ENCODE data around the gene IGSF9. TPM values are rescaled to one million over a fixed set of nuclear protein-coding genes. Genes with fewer than 3 reads are reported as not detected.

Gene IGSF9
- polyA plus RNA-seq (10.7 and 11.8 TPM in 2 replicates), polyA minus RNA-seq (10.3 and 11.2 TPM in 2 replicates)

- Histone ChIP-seq H3K4me3 (ENCODE audit: low read length) (peak within 1 kb of the TSS; percentile 72), H2AFZ (ENCODE audit: low read depth, low read length) (peak within 1 kb of the TSS; percentile 56), H3K4me2 (ENCODE audit: low read length) (peak within 1 kb of the TSS; percentile 59), H3K79me2 (replicated peaks; ENCODE audit: insufficient read depth, low read length) (peaks cover 19% of the 10 kb centered on the region), H3K27me3 (ENCODE audit: insufficient read depth, low read depth, low read length) (no peaks in the 10 kb centered on the region), H3K9me2 (ENCODE audit: insufficient read depth, low read length) (no peaks in the 10 kb centered on the region), H3K9ac (ENCODE audit: low read length) (peak within 1 kb of the TSS; percentile 61), H3F3A (ENCODE audit: insufficient read depth, low read length, poor library complexity, severe bottlenecking) (no peaks in the 10 kb centered on the region), H4K20me1 (ENCODE audit: insufficient read depth) (no peaks in the 10 kb centered on the region), H3K27ac (ENCODE audit: low read length) (peak within 1 kb of the TSS; percentile 2), H3K9me3 (ENCODE audit: low read length) (no peaks in the 10 kb centered on the region), H3K36me3 (ENCODE audit: insufficient read depth, low read length) (no peaks in the 10 kb centered on the region)
- TF ChIP-seq EZH2 (IDR thresholded peaks at IDR 0.05; ENCODE audit: borderline replicate concordance, insufficient read depth, low read length, poor library complexity, severe bottlenecking), result no peak
- peak; percentile 93 for TF ChIP-seq MXI1 (conservative IDR thresholded peaks at IDR 0.05; ENCODE audit: poor library complexity, severe bottlenecking)
- TF ChIP-seq RAD21 (conservative IDR thresholded peaks at IDR 0.05), result peak; percentile 91
- TF ChIP-seq SMC3 (conservative IDR thresholded peaks at IDR 0.05; ENCODE audit: poor library complexity), result peak; percentile 92
- peak; percentile 23 for TF ChIP-seq EP300 (conservative IDR thresholded peaks at IDR 0.05; ENCODE audit: poor library complexity, severe bottlenecking)
- peak; percentile 59 for TF ChIP-seq POLR2AphosphoS5 (IDR thresholded peaks at IDR 0.05)
- no peak for TF ChIP-seq TAF1 (IDR thresholded peaks at IDR 0.05; ENCODE audit: low read depth)
- TF ChIP-seq, protein P1, sequence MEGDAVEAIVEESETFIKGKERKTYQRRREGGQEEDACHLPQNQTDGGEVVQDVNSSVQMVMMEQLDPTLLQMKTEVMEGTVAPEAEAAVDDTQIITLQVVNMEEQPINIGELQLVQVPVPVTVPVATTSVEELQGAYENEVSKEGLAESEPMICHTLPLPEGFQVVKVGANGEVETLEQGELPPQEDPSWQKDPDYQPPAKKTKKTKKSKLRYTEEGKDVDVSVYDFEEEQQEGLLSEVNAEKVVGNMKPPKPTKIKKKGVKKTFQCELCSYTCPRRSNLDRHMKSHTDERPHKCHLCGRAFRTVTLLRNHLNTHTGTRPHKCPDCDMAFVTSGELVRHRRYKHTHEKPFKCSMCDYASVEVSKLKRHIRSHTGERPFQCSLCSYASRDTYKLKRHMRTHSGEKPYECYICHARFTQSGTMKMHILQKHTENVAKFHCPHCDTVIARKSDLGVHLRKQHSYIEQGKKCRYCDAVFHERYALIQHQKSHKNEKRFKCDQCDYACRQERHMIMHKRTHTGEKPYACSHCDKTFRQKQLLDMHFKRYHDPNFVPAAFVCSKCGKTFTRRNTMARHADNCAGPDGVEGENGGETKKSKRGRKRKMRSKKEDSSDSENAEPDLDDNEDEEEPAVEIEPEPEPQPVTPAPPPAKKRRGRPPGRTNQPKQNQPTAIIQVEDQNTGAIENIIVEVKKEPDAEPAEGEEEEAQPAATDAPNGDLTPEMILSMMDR (IDR thresholded peaks at IDR 0.05; ENCODE audit: poor library complexity, severe bottlenecking), result peak; percentile 97
- TF ChIP-seq REST (IDR thresholded peaks at IDR 0.05; ENCODE audit: borderline replicate concordance), result peak; percentile 2
These were observed at the start of gene IGSF9 for GRCh38 chr1:159945483-159946241. Gene IGSF9 (minus strand): TSS chr1:159945613. CDS start chr1:159943454, 2,159 bp downstream.

- Histone ChIP-seq H3K27ac (ENCODE audit: low read length) (no peak overlapping the region), H2AFZ (ENCODE audit: low read depth, low read length) (no peak overlapping the region), H3K27me3 (ENCODE audit: insufficient read depth, low read depth, low read length) (no peaks in the 10 kb centered on the region), H3K4me3 (ENCODE audit: low read length) (no peak overlapping the region), H3K36me3 (ENCODE audit: insufficient read depth, low read length) (no peaks in the 10 kb centered on the region), H3F3A (ENCODE audit: insufficient read depth, low read length, poor library complexity, severe bottlenecking) (no peaks in the 10 kb centered on the region), H3K4me2 (ENCODE audit: low read length) (no peak overlapping the region), H3K9me3 (ENCODE audit: low read length) (no peaks in the 10 kb centered on the region), H3K9me2 (ENCODE audit: insufficient read depth, low read length) (no peaks in the 10 kb centered on the region), H3K9ac (ENCODE audit: low read length) (no peak overlapping the region), H4K20me1 (ENCODE audit: insufficient read depth) (no peaks in the 10 kb centered on the region), H3K79me2 (replicated peaks; ENCODE audit: insufficient read depth, low read length) (no peaks in the 10 kb centered on the region)
- TF ChIP-seq, protein P1 (IDR thresholded peaks at IDR 0.05; ENCODE audit: poor library complexity, severe bottlenecking), result no peak
These were observed 49.5 kb upstream of the IGSF9 start for GRCh38 chr1:159994896-159995295.

Measured in neural cell (in vitro differentiated cells).